HAP-1 (cell line): ENCODE results near the gene DMXL1.

Experiments used
- DNase-seq, 2 experiments: peaks; one replicate each; pipeline ENCODE4 v3.0.0-alpha.2; 2016 to 2020; ENCODE audit warnings: low spot score in 2 of 2
- H3K27me3 ChIP-seq: fragments of 250-450 bp; sonication (Bioruptor Pico); 2 replicates; pipeline ENCODE4 v1.5.1; 2020; ENCODE audit warnings: low read depth, mild to moderate bottlenecking, moderate library complexity
- H3K36me3 ChIP-seq: fragments of 250-450 bp; sonication (Bioruptor Pico); replicated peaks from 2 replicates; pipeline ENCODE4 v1.5.1; 2020; ENCODE audit warnings: mild to moderate bottlenecking
- H3K4me1 ChIP-seq: fragments of 250-450 bp; sonication (Bioruptor Pico); 2 replicates; pipeline ENCODE4 v1.5.1; 2020; ENCODE audit warnings: mild to moderate bottlenecking
- H3K4me3 ChIP-seq: fragments of 250-450 bp; sonication (Bioruptor Pico); 2 replicates; pipeline ENCODE4 v1.5.1; 2020; ENCODE audit warnings: mild to moderate bottlenecking, moderate library complexity
- H3K9me3 ChIP-seq: fragments of 250-450 bp; sonication (Bioruptor Pico); 2 replicates; pipeline ENCODE4 v1.5.1; 2020; ENCODE audit warnings: mild to moderate bottlenecking, moderate library complexity
- in situ Hi-C: fragments of 300-500 bp; cut with MboI; formaldehyde crosslinking; loops from 3 replicates; pipeline ENCODE4 v1.14.3; 2020; ENCODE audit warnings: low sequenced_read_pairs, inconsistent platforms, mixed read lengths

DMXL1 gene

DNA sequence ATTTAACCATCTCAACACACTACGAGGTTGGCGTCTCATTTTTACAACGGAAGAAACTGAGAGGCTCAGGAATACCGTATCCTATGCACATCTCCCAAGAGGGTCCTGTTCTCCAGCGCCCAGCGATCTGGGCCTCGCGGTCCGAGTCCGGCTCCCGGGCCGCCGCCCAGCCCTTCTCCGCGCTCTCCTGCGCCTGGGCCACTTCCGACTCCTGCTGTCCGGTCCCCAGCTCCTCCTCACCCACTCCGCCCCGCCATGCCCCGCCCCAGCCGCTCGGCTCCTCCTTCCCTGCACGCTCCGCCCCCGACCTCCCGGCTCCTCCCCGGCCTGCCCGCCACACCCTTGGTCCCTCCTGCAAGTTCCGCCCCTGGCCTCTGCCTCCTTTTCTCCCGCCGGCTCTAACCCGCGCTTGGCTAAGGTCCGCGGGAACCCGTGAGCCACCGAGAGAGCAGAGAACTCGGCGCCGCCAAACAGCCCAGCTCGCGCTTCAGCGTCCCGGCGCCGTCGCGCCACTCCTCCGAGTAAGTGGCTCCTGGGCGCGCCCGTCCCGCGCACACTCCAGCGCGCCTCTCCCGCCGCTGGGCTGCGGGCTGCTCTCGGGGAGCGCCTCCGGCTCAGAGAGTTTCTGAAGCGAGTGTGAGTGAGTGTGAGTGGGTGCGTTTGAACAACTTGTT, 197.6 kb downstream of the DMXL1 start:
- Histone ChIP-seq H3K4me3 (peak overlapping the region; percentile 69), H3K27me3 (no peaks in the 10 kb centered on the region), H3K36me3 (no peaks in the 10 kb centered on the region)

DNA sequence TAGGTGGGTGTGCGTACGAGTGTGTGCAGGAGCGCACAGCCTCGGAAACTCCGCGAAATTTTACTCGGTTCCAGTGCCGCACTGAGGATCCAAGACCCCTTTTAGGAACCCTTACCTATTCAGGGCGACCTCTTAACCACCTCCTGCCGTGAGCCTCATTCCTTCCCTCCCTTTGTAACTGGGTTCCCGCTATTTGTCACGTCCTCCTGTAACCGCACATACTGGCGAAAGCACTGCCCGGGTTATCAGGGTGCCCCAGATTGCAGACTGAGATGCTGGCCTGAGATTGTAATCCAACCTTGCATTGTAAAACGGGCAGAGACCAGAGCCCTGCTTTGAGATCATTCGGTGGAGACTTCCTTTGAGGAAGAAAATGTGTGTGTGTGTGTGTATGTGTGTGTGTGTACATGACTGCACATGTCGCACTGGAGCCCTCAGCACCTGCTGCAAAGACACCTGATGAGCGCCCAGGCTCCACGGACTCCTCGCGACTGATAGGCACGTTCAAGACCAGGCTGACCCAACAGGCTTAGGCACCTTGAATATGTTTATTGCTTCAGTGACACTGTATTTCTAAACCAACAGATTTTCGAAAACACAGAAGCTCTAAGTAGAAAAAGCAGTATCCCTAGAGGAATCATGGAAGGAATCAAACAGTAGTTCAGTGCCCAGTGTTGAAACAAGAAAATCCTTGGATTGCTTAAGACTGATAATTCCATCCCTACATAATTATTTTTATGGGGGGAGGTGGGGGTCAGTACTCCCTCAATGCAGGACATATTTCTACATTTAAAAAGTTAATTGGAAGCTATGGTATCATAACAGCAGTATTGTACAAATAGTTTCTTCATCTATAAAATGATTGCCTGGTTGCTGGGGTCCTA, 198.4 kb downstream of the DMXL1 start:
- no peaks in the 10 kb centered on the region for H3K36me3 ChIP-seq
- H3K9me3 ChIP-seq, result 0 out of 2 replicates have a peak, but pooled peaks cover 2% of the 10 kb centered on the region
- H3K4me1 ChIP-seq, result peaks cover 7% of the 10 kb centered on the region
- no peaks in the 10 kb centered on the region for H3K27me3 ChIP-seq
- H3K4me3 ChIP-seq, result peak overlapping the region; percentile 69
- in situ Hi-C loops, result no loop called here
- peak; percentile 17 to 35 for DNase-seq

More for the DNA sequence above, 197.6 kb downstream of the DMXL1 start:
- 0 out of 2 replicates have a peak, but pooled peaks cover 2% of the 10 kb centered on the region for H3K9me3 ChIP-seq
- peaks cover 7% of the 10 kb centered on the region for H3K4me1 ChIP-seq
- DNase-seq, result peak; percentile 84 to 96
- in situ Hi-C loops, result no loop called here

DNA sequence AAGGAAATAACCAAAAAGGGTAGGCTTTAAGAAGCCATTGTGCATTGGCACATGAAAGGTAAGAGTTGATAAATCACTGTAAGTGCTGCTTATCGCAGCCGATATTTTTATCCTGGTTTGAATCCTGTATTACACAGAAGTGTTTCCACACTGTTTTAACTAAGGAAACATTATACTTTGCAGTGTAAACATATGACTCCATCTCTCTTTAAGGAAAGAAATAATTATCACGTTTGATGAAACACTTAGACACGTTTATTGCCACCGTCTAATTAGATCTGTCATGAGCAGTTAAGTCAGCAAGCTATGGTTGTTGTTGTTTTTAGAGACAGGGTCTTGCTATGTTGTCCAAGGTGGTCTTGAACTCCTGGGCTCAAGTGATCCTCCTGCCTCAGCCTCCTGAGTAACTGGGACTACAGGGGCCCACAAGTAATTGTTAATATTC, 199.3 kb downstream of the DMXL1 start:
- peaks cover 7% of the 10 kb centered on the region for H3K4me1 ChIP-seq
- H3K36me3 ChIP-seq, result no peaks in the 10 kb centered on the region
- in situ Hi-C loops, result no loop called here
- H3K9me3 ChIP-seq, result 0 out of 2 replicates have a peak, but pooled peaks cover 2% of the 10 kb centered on the region
- no peaks in the 10 kb centered on the region for H3K27me3 ChIP-seq
- no peak overlapping the region for H3K4me3 ChIP-seq
- DNase-seq, result no peak

DNA sequence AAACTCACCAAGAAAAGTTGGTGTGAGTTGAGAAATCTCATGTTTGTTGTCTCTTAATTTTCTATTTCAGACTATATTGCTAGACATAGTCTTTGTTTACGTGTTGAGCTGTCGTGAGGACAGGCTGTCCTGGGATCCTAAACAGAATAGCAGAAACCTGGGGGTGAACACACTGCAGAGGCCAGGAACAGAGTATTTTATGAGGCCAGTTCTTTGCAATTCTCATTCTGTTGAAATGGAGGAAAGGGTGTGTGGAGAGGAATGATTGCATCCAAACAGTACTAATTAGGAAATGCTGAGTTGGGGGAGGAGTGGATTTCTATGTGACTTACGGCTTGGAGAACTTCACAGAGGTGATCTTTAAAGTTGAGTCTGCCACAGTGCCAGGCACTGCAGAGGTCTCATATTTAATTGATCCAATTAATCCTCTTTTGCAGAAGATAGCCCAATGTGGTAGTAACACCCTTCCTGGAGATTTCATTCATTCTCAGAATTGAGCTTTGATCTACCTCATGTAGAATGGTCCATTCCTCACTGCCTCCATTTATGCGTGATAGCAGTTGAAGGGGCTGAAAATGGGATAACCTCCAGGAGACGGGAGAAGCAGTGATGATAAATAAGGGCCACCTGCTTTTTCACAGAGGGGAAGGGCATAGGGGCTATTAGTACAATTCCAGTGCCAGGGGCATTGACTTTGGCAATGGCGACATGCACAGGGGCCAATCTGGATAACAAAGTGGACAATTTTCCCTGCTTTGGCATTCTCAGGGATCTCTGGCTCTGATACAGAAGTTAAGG, 200.3 kb downstream of the DMXL1 start:
- Histone ChIP-seq H3K36me3 (no peaks in the 10 kb centered on the region), H3K4me3 (no peak overlapping the region), H3K9me3 (0 out of 2 replicates have a peak, but pooled peaks cover 2% of the 10 kb centered on the region), H3K4me1 (peaks cover 7% of the 10 kb centered on the region), H3K27me3 (no peaks in the 10 kb centered on the region)
- no peak for DNase-seq
- in situ Hi-C loops, result no loop called here

GRCh38 chr5:119271758-119272730, 201.2 kb downstream of the DMXL1 start:
- no peak for DNase-seq
- in situ Hi-C loops, result no loop called here
- 0 out of 2 replicates have a peak, but pooled peaks cover 2% of the 10 kb centered on the region for H3K9me3 ChIP-seq
- no peaks in the 10 kb centered on the region for H3K27me3 ChIP-seq
- H3K36me3 ChIP-seq, result no peaks in the 10 kb centered on the region
- H3K4me1 ChIP-seq, result peaks cover 7% of the 10 kb centered on the region
- H3K4me3 ChIP-seq, result no peak overlapping the region

- Histone ChIP-seq H3K36me3 (no peaks in the 10 kb centered on the region), H3K4me1 (peaks cover 4% of the 10 kb centered on the region; the same call in 1 of the 2 replicates), H3K4me3 (no peak overlapping the region), H3K27me3 (no peaks in the 10 kb centered on the region), H3K9me3 (no peaks in the 10 kb centered on the region)
- DNase-seq, result no peak
- in situ Hi-C loops, result no loop called here
Measured at GRCh38 chr5:119273391-119273839, 202.5 kb downstream of the DMXL1 start.

DNA sequence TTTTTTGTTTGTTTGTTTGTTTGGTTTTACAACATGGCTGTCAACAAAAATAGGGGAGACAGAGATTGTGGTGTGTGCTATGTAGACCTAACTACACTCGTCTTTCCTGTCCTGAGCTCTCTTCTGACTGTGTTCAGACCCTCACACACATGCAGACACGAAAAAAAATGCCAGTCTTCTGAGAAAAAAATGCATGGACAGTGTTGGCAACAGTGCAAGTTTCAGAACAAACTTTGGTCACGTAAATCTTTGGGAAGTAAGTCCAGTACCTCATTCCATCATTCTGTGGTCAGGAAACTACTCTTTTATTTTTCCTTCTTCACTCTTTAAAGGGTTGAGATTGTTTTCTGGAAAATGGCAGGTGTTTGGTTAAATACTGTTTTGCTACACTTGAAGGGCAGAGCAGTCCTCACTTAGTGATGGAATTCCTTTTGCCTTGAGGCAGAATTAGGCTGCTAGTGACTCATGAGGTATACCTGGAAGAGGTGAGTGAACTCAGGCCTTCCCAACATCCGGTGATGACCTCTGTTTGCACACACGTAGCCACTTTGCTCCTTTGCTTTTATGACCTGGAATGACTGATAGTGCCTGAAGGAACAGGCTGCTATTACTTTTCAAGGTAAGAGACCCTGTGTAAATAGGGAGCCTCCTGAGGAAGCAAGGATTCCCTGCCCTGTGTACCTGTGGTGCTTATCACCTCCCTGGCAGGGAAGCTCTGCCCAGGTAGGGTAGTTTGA, 203.3 kb downstream of the DMXL1 start:
- Histone ChIP-seq H3K36me3 (no peaks in the 10 kb centered on the region), H3K4me1 (peaks cover 4% of the 10 kb centered on the region; the same call in 1 of the 2 replicates), H3K27me3 (no peaks in the 10 kb centered on the region), H3K9me3 (no peaks in the 10 kb centered on the region), H3K4me3 (no peak overlapping the region)
- DNase-seq, result no peak
- in situ Hi-C loops, result no loop called here

- Histone ChIP-seq H3K4me3 (no peak overlapping the region), H3K9me3 (no peaks in the 10 kb centered on the region), H3K27me3 (no peaks in the 10 kb centered on the region), H3K4me1 (peaks cover under 1% of the 10 kb centered on the region; the same call in 1 of the 2 replicates), H3K36me3 (no peaks in the 10 kb centered on the region)
- in situ Hi-C loops, result no loop called here
- DNase-seq, result no peak
Measured at GRCh38 chr5:119274767-119275130, 203.9 kb downstream of the DMXL1 start.

GRCh38 chr5:119275146-119275545, 204.3 kb downstream of the DMXL1 start:
- DNase-seq, result no peak
- Histone ChIP-seq H3K4me1 (no peaks in the 10 kb centered on the region), H3K27me3 (no peaks in the 10 kb centered on the region), H3K4me3 (no peak overlapping the region), H3K9me3 (no peaks in the 10 kb centered on the region), H3K36me3 (no peaks in the 10 kb centered on the region)
- in situ Hi-C loops, result no loop called here

DNA sequence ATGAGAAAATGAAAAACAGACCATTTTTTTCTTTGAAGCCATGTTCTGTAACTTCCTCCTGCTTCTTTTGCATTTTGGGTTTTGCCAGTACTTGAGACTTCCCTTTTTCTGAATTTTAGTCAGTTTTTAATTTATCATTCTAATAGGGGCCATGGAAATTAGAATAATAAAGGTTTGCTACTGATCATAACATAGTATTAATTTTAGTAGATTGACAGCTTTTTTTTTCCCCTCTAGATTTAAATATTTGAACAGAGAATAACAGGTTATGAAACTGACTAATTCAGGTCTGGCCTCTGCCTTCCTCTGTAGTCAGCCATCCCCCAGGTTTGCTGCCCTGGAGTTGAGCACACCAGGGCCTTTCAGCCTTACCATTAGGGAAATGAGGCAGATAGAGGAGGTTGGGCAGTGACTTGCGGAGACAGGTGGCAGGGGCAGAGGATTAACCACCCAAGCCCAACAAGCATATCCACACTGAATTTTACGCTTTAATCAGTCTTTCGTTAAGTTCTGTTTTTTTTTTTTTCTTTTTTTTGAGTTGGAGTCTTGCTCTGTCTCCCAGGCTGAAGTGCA, 204.8 kb downstream of the DMXL1 start:
- no peak overlapping the region for H3K4me3 ChIP-seq
- no peak for DNase-seq
- H3K27me3 ChIP-seq, result no peaks in the 10 kb centered on the region
- H3K36me3 ChIP-seq, result no peaks in the 10 kb centered on the region
- in situ Hi-C loops, result no loop called here
- H3K9me3 ChIP-seq, result no peaks in the 10 kb centered on the region
- H3K4me1 ChIP-seq, result no peaks in the 10 kb centered on the region

GRCh38 chr5:119276978-119277377, 206.1 kb downstream of the DMXL1 start:
- Histone ChIP-seq H3K9me3 (no peaks in the 10 kb centered on the region), H3K4me3 (no peak overlapping the region), H3K36me3 (no peaks in the 10 kb centered on the region; the same call in 1 of the 2 replicates), H3K27me3 (no peaks in the 10 kb centered on the region), H3K4me1 (no peaks in the 10 kb centered on the region)
- no peak for DNase-seq
- in situ Hi-C loops, result no loop called here

GRCh38 chr5:119279093-119279492, 208.2 kb downstream of the DMXL1 start:
- Histone ChIP-seq H3K36me3 (no peaks in the 10 kb centered on the region; the same call in 1 of the 2 replicates), H3K27me3 (no peaks in the 10 kb centered on the region), H3K4me1 (no peaks in the 10 kb centered on the region), H3K9me3 (no peaks in the 10 kb centered on the region), H3K4me3 (no peak overlapping the region)
- in situ Hi-C loops, result no loop called here
- no peak for DNase-seq
